HG02798 (cell line): ENCODE measurements around the gene COMMD1.
"Not testable (repeated sequence)": the region's sequence is repeated elsewhere in the genome, so short reads cannot be mapped to it uniquely, and the experiment has no call there.

Source experiments
- ATAC-seq: cut with Tn5 transposase; IDR thresholded peaks from one replicate; pipeline ENCODE4 v1.9.1; 2021; ENCODE audit warnings: mild to moderate bottlenecking; ENCODE audit not compliant: unreplicated experiment, poor library complexity

The COMMD1 gene

DNA sequence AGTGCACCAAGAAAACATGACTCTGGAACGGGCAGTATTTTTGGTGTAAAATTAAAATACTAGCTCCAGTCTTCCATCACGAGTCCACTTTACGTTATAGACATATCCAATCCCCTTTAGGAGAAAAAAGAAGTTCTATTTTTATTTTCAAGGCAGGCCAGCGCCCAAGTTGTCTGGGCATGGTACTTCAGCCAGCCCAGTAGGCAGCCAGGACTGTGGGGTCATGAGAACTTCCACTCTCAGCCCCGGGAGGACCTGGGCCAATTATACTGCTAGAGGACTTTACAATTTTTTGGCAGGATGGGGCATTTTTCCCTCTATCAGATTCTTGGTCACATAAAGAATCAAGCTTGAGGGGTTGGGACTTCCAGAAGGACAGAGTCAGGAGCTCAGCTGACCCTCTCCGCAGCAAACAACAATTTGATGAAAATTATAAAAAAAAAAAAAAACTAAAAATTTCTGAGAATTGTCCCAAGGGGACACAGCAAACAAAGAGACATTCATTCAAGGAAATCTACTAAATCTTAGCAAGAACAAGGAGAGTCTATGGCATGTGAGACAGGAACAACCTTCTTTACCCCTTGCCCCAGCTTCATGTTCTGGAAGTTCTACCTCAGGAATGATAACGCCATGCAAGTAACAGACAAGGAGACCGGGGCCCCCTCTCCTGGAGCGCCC is 253.1 kb downstream of the COMMD1 start:
- no peak for ATAC-seq

DNA sequence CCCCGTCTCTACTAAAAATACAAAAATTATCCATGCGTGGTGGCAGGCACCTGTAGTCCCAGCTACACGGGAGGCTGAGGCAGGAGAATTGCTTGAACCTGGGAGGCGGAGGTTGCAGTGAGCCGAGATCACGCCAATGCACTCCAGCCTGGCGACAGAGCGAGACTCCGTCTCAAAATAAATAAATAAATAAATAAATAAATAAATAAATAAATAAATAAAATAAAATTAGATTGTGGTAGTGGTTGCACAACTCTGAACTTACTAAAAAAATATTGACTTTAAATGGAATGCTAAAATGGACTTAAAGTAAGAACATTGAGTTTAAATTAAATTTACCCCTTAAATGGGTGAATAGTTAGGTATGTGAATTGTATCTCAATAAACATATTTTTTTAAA is 255.2 kb downstream of the COMMD1 start:
- not testable (repeated sequence) for ATAC-seq

DNA sequence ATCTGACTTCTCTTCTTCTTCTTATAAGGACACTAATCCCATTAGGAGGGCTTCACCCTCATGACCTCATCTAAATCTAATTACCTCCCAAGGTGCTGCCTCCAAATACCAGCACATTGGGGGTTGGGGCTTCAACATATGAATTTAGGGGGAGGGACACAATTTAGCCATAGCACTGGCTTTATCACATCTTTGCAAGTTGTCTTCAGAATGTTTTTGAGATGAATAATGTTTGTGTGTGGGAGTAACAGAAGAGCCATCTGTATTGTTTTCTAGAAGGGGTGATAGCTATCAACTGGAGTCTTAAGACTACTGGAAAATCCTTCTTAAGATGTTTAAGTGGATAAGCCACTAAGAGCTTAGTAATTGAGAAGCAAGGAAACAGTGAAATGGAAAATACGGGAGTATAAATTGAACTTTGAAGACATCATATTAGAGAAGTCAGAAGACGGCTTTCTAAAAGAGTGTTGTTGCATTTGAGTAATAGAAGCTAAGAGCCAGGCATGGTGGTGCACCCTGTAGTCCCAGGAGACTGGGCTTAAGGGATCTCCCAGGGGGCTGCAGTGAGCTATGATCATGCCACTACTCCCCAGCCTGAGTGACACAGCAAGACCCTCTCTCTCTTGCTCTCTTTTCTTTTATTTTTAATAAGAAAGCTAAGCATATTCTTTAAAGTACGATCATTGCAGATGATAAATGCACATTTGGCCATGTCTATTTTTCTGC is 257.8 kb downstream of the COMMD1 start:
- ATAC-seq, result no peak

DNA sequence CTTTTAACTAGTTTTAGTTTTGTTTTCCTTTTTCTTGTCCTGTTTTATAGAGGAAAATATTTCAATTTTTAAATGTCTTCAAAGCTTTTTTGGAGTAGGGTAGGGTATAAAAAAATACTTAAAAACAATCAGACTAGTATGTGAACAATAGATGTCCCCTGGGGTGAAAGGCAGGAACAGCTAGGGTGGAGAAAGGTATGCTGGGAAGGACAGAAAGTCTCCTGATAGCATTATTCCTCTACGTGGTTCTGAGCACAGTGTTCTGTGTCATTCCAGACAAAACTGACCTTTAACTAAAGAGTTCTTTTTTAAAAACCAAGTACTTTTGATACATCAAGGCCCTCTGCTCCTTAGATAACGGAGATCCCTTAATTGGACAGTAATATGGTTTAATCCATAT is 258.4 kb downstream of the COMMD1 start:
- no peak for ATAC-seq

DNA sequence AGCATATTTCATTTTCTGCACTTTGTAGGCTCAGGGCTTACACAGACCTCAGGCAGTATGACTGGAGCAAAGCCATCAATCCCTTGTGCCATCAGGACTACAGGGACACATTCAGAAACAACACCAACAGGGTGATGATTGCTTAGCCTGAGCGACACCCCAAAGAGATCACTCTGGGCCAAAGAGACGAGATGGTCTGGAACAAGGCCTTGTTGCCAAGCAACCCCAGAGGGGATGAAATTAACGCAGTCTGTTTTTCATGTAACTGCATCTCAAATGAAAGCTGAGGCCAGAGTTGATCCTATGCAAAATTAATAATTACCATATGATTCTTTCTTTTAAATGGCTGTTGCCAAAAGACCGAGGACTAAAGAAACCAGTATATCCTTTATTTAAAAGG is 270.3 kb downstream of the COMMD1 start:
- no peak for ATAC-seq

DNA sequence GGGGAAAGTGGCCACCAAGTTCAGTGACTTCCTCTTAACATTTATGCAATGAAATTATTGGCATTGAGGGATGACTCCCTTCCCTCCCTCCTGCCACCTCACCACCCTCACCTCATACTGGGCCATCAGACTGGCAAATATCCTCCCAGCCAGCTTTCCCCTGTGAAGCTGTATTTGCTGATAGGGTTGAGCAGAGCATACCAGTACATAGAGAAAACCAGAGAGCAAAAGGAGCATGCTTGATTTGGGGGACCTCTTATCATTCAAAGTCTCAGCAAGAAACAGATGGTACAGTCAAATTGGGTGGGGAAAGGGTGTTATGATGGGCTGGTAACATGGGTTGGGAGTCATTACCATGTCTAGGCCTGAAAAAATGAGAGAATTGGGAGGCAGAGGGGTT is 271.3 kb downstream of the COMMD1 start:
- no peak for ATAC-seq

DNA sequence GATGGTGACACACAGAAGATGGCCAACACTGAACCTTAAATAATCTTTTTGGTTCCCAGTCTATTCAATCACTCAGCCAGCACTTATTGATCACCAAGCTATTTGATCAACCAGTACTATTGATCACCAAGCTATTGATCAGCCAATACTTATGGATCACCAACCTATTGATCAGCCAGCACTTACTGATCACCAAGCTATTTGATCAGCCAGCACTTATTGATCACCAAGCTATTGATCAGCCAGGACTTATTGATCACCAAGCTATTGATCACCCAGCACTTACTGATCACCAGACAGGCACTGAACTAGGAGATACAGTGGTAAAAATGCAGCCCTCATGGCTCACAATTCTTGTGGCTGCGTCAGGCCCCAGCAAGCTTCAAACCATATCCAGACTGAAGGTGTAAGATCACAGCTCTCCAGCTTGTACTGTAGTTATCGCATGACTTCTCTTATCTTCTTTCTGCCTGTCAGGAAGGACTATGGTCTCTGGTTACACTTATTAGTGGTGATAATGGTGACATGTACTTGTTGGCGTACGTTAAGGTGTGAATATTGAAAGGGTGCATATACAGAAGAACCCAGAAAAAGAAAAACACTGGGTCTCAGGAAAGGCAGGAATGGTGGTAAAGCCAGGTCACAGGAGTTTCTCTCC is 272.0 kb downstream of the COMMD1 start:
- no peak for ATAC-seq

DNA sequence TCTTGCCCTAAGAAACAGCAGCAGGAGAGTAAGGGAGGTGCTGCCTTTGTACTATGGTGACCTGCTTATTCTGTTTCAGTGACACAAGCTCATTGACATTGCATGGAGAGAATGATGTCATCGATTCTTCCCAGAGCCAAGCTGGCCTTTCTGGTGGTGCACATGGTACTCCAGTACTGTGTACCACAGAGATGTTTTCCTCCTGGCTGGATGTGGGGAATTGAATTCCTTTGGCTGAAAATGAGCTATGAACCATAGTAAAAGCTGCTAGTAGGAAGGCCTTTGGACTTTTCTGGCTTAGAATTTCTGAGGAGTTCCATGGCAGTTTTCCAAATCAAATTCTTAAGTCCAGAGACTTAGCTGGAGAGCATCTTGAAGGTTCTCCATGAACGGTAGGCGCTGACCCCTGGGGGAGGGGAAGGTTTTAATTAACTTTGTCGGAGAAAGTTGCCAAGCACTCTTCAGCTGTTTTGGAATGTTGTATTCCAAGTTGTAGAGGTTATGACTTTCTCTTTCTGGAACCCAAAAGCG is 273.3 kb downstream of the COMMD1 start:
- ATAC-seq, result no peak

DNA sequence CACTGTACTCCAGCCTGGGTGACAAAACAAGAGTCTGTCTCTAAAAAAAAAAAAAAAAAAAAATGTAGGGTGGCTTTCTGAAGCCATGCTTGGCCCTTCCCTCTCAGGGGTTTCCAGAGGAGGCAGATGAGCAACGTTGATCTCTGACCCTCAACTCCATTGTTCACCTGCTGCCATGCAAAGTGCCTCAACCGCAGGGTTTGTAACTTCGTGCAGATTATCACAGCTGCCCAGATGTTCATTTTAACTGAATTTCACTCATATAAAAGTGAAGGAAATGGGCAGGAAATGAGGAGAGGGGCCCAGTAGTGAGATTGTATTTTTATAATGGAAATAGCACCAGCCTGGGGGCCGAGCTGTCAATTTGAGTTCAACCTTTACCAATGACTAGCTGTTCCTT is 275.5 kb downstream of the COMMD1 start:
- ATAC-seq, result no peak

DNA sequence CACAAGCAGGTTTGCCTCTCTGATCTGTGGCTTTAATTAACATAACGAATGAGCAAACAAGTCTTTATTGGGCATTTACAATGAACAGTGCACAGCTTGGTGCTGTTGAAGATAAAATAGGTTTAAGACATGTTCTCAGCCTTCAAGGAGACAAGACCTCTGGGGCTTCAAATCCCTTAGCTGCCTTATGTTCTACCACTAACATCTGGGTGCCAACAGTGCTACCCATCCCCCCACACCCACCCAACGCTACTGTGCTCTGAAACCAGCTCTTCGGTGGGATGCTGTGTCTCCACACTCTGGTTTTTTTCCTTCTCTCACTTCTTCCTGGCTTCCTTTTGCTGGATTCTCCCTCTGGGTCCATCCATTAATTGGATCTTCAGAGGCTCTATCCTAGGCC is 276.4 kb downstream of the COMMD1 start:
- ATAC-seq, result no peak

DNA sequence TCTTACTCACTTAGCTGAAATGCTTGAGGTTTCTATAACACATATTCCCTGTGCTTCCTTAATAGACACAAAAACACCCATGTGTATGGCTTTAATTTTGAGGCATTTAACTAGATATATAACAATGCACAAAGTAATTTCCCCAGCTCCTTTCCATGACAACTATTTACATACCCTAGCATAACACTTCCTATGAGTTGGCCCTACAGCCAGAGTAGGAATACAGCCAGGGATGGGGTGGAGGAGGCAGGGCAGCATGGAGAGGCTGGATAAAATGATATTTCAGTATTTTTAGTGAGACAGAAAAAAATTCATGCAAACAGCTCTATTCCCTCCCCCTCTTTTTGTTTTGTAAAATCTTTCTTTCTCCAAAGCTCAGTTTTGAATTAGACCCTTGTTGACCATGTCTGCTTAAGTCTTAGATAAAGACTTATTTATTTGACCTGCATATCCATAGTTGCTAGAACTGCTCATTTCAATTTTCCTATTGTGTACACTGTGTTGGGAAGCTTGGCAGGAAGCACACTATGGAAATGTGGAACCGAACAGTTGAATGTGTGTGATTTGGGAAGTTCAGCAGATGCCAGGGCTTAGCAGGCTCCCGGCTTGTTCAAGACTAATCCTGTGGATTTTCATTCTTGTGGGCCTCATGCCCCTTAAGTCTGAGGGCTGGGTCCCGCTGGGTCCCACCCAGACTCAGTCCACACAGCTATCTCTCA is 279.2 kb downstream of the COMMD1 start:
- no peak for ATAC-seq
